Mesenteric fat pad (tissue), 1 donor: ENCODE results near the gene LAMA1. TPM values are rescaled to one million over a fixed set of nuclear protein-coding genes. Genes with fewer than 3 reads are reported as not detected.

ENCODE experiments used
- DNase-seq: peaks from one replicate; pipeline ENCODE4 v3.0.0-alpha.2; 2020; ENCODE audit warnings: low spot score
- total RNA-seq: library from RNA; stranded (reverse); fragmentation: NEBNext Ultra II Directional; extraction: Animal tissue kit (Norgen Biotek cat#: 25700); gene quantifications from one replicate; pipeline ENCODE4 v1.2.1, GENCODE V29; 2021
- donor health status: DM: yes; HTN: yes; CAD: no.

Gene LAMA1
- total RNA-seq, 1 donor from 2014 or later: 7.9 TPM

GRCh38 chr18:6997808-6998207, 119.8 kb downstream of the LAMA1 start:
- no peak for DNase-seq

- no peak for DNase-seq
Measured at GRCh38 chr18:6994771-6995430, 122.7 kb downstream of the LAMA1 start.

DNA sequence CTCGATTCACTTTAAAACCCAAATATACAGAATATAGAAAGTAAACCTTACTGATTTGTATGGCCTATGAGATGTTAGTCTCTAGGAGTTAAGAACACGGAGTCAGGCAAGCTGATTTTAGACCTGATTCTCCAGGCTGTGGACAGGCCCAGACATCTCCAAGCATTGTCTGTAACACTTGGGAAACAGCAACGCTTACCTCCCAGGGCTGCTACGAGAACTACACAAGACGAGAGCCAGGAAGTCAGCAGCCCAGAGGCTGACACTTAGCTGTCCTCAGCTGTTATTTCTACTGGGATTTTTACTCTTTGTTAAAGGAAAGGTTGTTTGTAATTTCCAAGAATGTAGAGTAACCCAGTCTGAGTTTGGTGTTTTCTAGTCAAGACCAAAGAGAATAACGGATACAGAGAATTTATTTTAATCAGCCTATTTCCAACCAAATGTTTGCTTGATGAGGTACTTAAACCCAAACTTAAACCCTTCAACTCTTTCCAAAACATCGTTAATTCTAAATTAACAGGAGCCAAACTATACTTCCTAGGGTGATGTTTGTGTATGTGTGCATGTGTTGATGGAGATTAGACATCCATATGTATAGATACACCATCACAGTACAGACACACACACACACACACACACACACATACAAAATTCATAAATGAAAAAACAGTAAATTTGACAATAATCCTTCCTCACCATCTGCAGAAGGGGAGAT, 123.4 kb downstream of the LAMA1 start:
- DNase-seq: no peak

GRCh38 chr18:6992761-6993160, 124.8 kb downstream of the LAMA1 start:
- no peak for DNase-seq

GRCh38 chr18:6983366-6983765, 134.2 kb downstream of the LAMA1 start:
- DNase-seq: no peak

DNA sequence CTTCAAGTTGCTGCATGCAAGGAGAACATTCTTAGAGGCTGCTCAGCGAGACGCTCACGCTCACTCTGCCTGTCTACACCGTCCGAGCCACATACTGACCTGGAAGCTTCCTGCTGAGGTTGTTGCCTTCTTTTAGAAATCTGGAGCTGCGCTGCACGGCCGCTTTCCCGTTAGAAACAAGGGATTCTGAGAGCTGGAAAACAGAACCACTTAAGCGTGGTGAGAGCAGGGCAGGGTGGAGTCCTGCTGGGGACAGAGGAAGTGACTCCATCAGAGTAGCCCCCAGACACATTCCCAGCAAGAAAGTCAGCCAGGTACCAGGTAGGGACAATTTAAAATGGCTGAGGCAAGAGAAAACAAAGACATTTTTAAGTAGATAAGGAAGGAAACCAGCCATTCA, 135.2 kb downstream of the LAMA1 start:
- DNase-seq: no peak

DNA sequence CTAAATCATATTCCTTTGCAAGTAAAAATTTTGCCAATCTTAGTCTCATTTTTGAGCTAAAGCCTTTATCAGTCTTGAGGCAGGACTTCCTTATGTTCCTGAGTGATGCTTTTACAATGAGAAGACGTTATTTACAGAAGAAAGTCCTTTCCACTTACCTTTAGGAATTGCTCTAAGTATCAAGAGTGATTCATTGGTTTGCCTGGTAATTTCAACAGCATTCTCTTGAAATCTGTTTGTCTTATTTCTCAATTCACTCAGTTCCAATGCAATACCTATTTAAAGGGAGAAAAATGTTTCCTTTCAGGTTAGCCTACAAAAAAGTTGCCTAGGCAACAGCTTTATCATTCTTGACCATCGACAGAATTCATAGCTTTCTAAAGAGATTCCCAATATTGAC, 137.2 kb downstream of the LAMA1 start:
- no peak for DNase-seq

DNA sequence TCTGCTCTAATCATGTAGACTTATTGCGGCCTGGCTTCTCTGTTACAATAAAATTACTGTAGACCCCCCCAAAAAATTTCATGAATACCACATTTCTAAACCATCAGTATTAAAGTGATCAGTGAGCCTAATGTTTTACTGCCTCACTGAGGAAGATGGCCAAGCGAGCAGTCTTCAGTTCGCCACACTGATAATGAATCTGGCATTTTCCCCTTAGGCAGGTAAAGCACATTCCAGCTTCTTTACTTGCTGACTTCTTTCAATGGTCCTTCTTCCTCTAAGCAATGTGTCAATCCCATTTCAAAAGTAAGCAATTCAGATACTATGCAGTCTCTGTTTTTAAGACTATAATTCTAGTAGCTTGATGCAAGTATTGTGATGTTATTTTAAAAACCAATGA, 137.6 kb downstream of the LAMA1 start:
- DNase-seq: no peak

- DNase-seq: no peak
Measured at GRCh38 chr18:6976935-6977334, 140.7 kb downstream of the LAMA1 start.

GRCh38 chr18:6975084-6975483, 142.5 kb downstream of the LAMA1 start:
- no peak for DNase-seq

DNA sequence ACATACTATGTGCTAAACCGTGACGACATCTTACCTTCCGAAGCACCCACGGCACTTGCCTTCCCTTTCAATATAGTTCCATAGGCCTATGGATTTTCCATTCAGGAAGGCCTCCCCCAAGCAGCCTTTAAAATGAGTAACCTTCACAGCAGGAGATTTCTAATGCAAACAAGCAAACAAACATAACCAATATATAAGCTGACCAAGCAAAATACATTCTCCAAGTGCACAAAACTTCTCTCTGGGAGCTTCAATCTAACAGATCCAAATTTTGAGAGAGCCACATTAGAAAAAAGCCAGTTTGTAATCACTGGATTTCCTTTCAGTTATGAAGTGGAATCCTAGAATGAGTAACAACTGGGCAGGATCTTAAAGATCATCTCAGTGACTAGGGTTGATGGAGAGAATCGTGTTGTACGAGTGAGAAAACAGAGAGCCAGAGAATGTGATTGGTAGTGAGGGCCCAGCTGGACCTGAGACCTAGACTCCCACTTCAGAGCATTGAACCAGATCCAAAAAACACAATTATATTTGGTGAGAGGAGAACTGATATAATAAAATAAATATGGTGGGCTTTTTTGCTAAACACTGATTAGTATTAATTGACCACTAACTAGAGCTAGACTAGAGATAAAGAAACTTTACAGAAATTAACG, 145.6 kb downstream of the LAMA1 start:
- DNase-seq: no peak

- DNase-seq: no peak
Measured at GRCh38 chr18:6963452-6964097, 154.0 kb downstream of the LAMA1 start.

DNA sequence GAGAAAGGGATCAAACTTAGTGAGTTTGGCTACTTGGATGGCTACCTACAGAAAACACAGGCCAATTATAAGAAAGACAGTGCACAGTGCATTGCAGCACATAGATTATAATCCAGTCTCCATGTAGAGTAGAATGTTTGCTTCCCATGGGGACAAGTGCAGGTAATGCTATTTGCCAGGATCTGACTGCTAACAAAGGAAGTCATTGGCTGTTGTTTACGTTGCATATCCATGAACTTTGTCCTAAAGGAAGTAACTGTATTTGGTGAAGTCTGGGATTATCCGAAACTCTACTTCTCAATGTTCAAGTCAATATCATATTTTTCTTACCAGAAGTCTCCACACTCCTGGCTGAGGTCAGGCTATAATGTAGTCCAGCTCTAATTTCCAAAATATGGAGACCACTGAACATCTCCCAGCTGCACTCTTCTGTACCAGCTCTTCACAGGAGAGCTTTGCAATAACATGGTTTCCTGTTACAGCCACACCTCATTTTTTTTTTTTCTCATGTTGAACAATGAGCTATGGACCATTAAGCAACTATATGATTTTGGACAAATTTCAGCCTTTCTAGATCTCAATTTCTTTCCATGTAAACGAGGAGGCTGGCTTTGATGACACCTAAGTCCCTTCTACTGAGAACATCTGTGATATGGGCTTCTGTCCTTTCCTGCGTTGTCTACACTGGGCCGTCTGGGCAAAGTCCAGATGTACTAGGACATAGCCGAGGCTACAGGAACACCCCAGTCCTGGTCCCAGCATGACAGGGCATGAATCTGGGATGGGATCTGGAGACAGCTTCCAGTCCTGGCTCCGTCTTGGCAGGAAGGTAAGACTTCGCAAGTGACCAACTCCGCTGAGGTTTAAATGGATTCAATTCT, 154.8 kb downstream of the LAMA1 start:
- DNase-seq: no peak

DNA sequence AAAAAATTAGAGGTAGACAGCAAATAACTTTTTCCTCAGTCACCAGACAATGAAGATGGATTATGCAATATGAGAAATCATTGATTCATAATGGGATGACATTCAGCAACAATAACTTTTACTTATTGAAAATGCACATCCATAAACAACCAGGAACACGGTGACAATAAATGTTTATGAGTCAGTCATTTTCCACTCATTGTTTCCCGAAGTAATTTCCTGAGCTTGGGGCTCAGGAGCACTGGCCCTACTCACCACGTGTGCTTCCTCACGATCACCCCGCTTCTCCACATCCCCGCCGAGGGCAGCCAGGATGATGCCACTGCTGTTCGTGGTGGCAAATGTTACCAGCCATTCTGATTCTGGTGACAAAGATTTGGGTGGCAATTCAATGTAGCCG, 156.3 kb downstream of the LAMA1 start:
- DNase-seq: no peak

GRCh38 chr18:6960656-6961055, 156.9 kb downstream of the LAMA1 start:
- no peak for DNase-seq

DNA sequence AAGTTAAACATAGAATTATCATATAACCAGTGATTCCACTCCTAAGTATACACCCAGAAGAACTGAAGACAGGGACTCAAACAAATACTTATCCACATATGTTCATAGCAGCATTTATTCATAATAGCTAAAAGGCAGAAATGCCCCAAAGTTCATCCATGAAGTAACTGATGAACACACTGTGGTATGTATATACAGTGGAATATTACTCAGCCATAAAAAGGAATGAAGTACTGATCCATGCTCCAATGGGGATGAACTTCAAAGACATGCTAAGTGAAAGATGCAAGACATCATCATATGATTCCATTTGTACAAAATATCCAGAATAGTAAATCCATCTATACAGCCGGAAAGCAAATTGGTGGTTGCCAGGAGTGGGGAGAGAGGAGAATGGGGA, 157.5 kb downstream of the LAMA1 start:
- no peak for DNase-seq

DNA sequence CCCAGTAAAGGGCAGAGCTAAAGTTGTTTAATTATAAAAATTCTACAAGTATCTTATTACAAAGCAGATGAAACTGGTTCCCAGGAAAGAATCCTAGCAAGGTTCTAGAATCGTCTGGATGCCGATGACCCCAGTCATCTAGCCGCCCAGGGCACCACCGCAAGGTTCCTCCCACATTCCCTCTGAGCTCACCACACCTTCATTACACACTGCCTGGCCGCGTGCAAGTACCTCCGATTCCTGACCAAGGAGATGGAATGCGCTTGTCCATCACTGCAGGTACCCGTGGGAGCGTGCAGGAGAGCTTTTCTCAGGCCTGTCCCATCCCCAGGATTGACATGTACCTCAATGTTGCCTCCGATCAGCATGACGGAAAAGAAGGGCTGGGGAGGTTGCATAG, 158.5 kb downstream of the LAMA1 start:
- DNase-seq: no peak

DNA sequence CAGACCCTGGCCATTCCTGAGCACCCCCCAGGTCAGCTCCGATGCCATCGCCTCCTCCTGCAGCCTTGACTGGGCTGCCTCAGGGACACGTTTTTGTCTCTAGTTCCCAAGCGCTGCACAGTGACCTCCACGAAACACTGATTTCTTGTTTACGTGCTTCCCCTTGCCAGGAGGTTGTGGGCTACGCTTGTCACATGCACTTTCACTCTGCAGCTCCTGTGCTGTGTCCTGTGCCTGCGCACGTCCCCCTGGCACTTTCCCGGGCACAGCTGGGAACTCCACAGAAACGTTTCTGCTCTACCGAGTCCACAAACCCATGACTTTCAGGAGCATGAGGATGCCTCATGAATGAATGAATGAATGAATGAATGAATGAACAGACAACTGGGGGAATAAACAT, 160.6 kb downstream of the LAMA1 start:
- no peak for DNase-seq

- DNase-seq: no peak
Measured at GRCh38 chr18:6956495-6956894, 161.1 kb downstream of the LAMA1 start.

DNA sequence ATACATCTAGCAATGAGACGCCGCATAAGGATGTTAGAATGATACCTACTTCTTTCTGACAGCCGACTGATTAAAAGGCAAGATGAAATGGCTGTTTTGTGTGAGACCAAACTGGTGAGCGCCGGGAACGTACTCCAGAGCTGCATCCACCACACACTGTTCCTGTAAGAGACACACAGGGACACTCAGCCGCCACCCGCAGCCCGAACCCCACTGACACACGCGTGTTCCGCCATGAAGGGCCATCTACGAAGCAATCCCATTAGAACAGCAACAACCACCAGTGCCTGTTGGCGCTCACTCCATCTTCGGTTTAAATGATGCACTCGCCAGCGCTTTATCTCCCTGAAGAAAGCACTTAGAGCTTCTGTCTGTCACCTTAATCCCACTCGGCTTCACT, 162.3 kb downstream of the LAMA1 start:
- DNase-seq: no peak

GRCh38 chr18:6954501-6954900, 163.1 kb downstream of the LAMA1 start:
- DNase-seq: no peak
